Measurements from ENCODE around the gene ZNF148. TPM values are rescaled to one million over a fixed set of nuclear protein-coding genes. Genes with fewer than 3 reads are reported as not detected.
"Not testable (repeated sequence)": the region's sequence is repeated elsewhere in the genome, so short reads cannot be mapped to it uniquely, and the experiment has no call there.

ZNF148 gene
- 10 to 100 TPM in 1 of 4 donors, 1 to 10 TPM in 3; 4.6 to 24.0 (median 5.6) TPM for polyA plus RNA-seq
- long read RNA-seq, donor 1: 0 reads
- long read RNA-seq, donor 2, full-length matches to known transcripts: 2 of 2 reads
- long read RNA-seq, donor 2, partial matches to known transcripts: 0 of 2 reads
- long read RNA-seq, donor 2, other reads (novel, unspliced or antisense): 0 of 2 reads
- long read RNA-seq, donor 3, full-length matches to known transcripts: 2 of 2 reads
- long read RNA-seq, donor 3, partial matches to known transcripts: 0 of 2 reads
- long read RNA-seq, donor 3, other reads (novel, unspliced or antisense): 0 of 2 reads
- long read RNA-seq, donor 4: 0 reads
- long read RNA-seq, donor 5, full-length matches to known transcripts: 2 of 2 reads
- long read RNA-seq, donor 5, partial matches to known transcripts: 0 of 2 reads
- long read RNA-seq, donor 5, other reads (novel, unspliced or antisense): 0 of 2 reads
- long read RNA-seq, donor 6, full-length matches to known transcripts: 6 of 6 reads
- long read RNA-seq, donor 6, partial matches to known transcripts: 0 of 6 reads
- long read RNA-seq, donor 6, other reads (novel, unspliced or antisense): 0 of 6 reads
- long read RNA-seq, donor 7: 0 reads
- long read RNA-seq, donor 8, full-length matches to known transcripts: 1 of 1 reads
- long read RNA-seq, donor 8, partial matches to known transcripts: 0 of 1 reads
- long read RNA-seq, donor 8, other reads (novel, unspliced or antisense): 0 of 1 reads
- long read RNA-seq, donor 9, full-length matches to known transcripts: 1 of 1 reads
- long read RNA-seq, donor 9, partial matches to known transcripts: 0 of 1 reads
- long read RNA-seq, donor 9, other reads (novel, unspliced or antisense): 0 of 1 reads
- long read RNA-seq, donor 10, full-length matches to known transcripts: 6 of 6 reads
- long read RNA-seq, donor 10, partial matches to known transcripts: 0 of 6 reads
- long read RNA-seq, donor 10, other reads (novel, unspliced or antisense): 0 of 6 reads

- FAIRE-seq (no peak), DNase-seq (peak; percentile 89 to 97)
- 1% methylated on average over 26 to 69 of the region's 69 CpGs for WGBS, 3 donors
- Histone ChIP-seq H3K27me3 (ENCODE audit: control insufficient read depth in 3 of 3, insufficient read depth in 3 of 3, low read length in 3 of 3) (no peaks in the 10 kb centered on the region), H3K9me3 (ENCODE audit: control insufficient read depth in 2 of 2, insufficient read depth in 1 of 2, low read depth in 1 of 2, low read length in 1 of 2) (no peaks in the 10 kb centered on the region), H3K4me3 (ENCODE audit: low read depth in 1 of 3, low read length in 3 of 3) (peak within 1 kb of the TSS; percentile 94 to 98 (median 95)), H3K27ac (ENCODE audit: low read depth in 1 of 3, low read length in 2 of 3) (peak within 1 kb of the TSS; percentile 83 to 95 (median 93)), H3K36me3 (ENCODE audit: control insufficient read depth in 3 of 3, insufficient read depth in 2 of 3, low read depth in 1 of 3, low read length in 3 of 3) (peaks cover 0 to 7% (median 0%) of the 10 kb centered on the region in 3 donors), H3K4me1 (ENCODE audit: control insufficient read depth in 3 of 3, insufficient read depth in 2 of 3, low read depth in 1 of 3, low read length in 2 of 3) (peaks cover 0 to 33% (median 14%) of the 10 kb centered on the region in 3 donors)
Observed at GRCh38 chr3:125374996-125375941, at the start of gene ZNF148. Gene ZNF148, minus strand, starts transcription at chr3:125375325. Its CDS starts 61,685 bp downstream, at chr3:125313640.

GRCh38 chr3:125418306-125418705 lies 43.2 kb upstream of the ZNF148 start:
- H3K4me3 ChIP-seq (ENCODE audit: low read depth in 1 of 3, low read length in 3 of 3): no peak overlapping the region
- no peaks in the 10 kb centered on the region for H3K36me3 ChIP-seq (ENCODE audit: control insufficient read depth in 3 of 3, insufficient read depth in 2 of 3, low read depth in 1 of 3, low read length in 3 of 3)
- H3K9me3 ChIP-seq (ENCODE audit: control insufficient read depth in 2 of 2, insufficient read depth in 1 of 2, low read depth in 1 of 2, low read length in 1 of 2): peaks cover 0 to 14% of the 10 kb centered on the region in 2 donors
- no peak overlapping the region for H3K27ac ChIP-seq (ENCODE audit: low read depth in 1 of 3, low read length in 2 of 3)
- DNase-seq (no peak), FAIRE-seq (no peak)
- 86 to 94% (median 88%) methylated on average over 4 of the region's 4 CpGs for WGBS, 3 donors
- H3K27me3 ChIP-seq (ENCODE audit: control insufficient read depth in 3 of 3, insufficient read depth in 3 of 3, low read length in 3 of 3): no peaks in the 10 kb centered on the region
- no peaks in the 10 kb centered on the region for H3K4me1 ChIP-seq (ENCODE audit: control insufficient read depth in 3 of 3, insufficient read depth in 2 of 3, low read depth in 1 of 3, low read length in 2 of 3)

GRCh38 chr3:125416235-125416634 lies 41.1 kb upstream of the ZNF148 start:
- no peak overlapping the region for H3K27ac ChIP-seq (ENCODE audit: low read depth in 1 of 3, low read length in 2 of 3)
- DNase-seq (no peak), FAIRE-seq (no peak)
- H3K4me3 ChIP-seq (ENCODE audit: low read depth in 1 of 3, low read length in 3 of 3): no peak overlapping the region
- no peaks in the 10 kb centered on the region for H3K36me3 ChIP-seq (ENCODE audit: control insufficient read depth in 3 of 3, insufficient read depth in 2 of 3, low read depth in 1 of 3, low read length in 3 of 3)
- H3K9me3 ChIP-seq (ENCODE audit: control insufficient read depth in 2 of 2, insufficient read depth in 1 of 2, low read depth in 1 of 2, low read length in 1 of 2): peaks cover 0 to 12% of the 10 kb centered on the region in 2 donors
- H3K27me3 ChIP-seq (ENCODE audit: control insufficient read depth in 3 of 3, insufficient read depth in 3 of 3, low read length in 3 of 3): no peaks in the 10 kb centered on the region
- no peaks in the 10 kb centered on the region for H3K4me1 ChIP-seq (ENCODE audit: control insufficient read depth in 3 of 3, insufficient read depth in 2 of 3, low read depth in 1 of 3, low read length in 2 of 3)
- WGBS, 3 donors: 62 to 82% (median 65%) methylated on average over 3 of the region's 3 CpGs

- Histone ChIP-seq H3K36me3 (ENCODE audit: control insufficient read depth in 3 of 3, insufficient read depth in 2 of 3, low read depth in 1 of 3, low read length in 3 of 3) (no peaks in the 10 kb centered on the region), H3K27ac (ENCODE audit: low read depth in 1 of 3, low read length in 2 of 3) (no peak overlapping the region), H3K27me3 (ENCODE audit: control insufficient read depth in 3 of 3, insufficient read depth in 3 of 3, low read length in 3 of 3) (no peaks in the 10 kb centered on the region), H3K4me3 (ENCODE audit: low read depth in 1 of 3, low read length in 3 of 3) (no peak overlapping the region), H3K4me1 (ENCODE audit: control insufficient read depth in 3 of 3, insufficient read depth in 2 of 3, low read depth in 1 of 3, low read length in 2 of 3) (no peaks in the 10 kb centered on the region), H3K9me3 (ENCODE audit: control insufficient read depth in 2 of 2, insufficient read depth in 1 of 2, low read depth in 1 of 2, low read length in 1 of 2) (peaks cover 0 to 10% of the 10 kb centered on the region in 2 donors)
- 76 to 82% (median 77%) methylated on average over 8 of the region's 8 CpGs for WGBS, 3 donors
- FAIRE-seq (no peak), DNase-seq (no peak)
Observed at GRCh38 chr3:125414669-125415068, 39.5 kb upstream of the ZNF148 start.

- Histone ChIP-seq H3K4me1 (ENCODE audit: control insufficient read depth in 3 of 3, insufficient read depth in 2 of 3, low read depth in 1 of 3, low read length in 2 of 3) (no peaks in the 10 kb centered on the region), H3K27me3 (ENCODE audit: control insufficient read depth in 3 of 3, insufficient read depth in 3 of 3, low read length in 3 of 3) (no peaks in the 10 kb centered on the region), H3K36me3 (ENCODE audit: control insufficient read depth in 3 of 3, insufficient read depth in 2 of 3, low read depth in 1 of 3, low read length in 3 of 3) (no peaks in the 10 kb centered on the region), H3K9me3 (ENCODE audit: control insufficient read depth in 2 of 2, insufficient read depth in 1 of 2, low read depth in 1 of 2, low read length in 1 of 2) (no peaks in the 10 kb centered on the region), H3K27ac (ENCODE audit: low read depth in 1 of 3, low read length in 2 of 3) (no peak overlapping the region), H3K4me3 (ENCODE audit: low read depth in 1 of 3, low read length in 3 of 3) (no peak overlapping the region)
- no peak for DNase-seq
- FAIRE-seq: no peak
- 79 to 88% (median 79%) methylated on average over 6 of the region's 6 CpGs for WGBS, 3 donors
Observed at GRCh38 chr3:125410922-125411321, 35.8 kb upstream of the ZNF148 start.

GRCh38 chr3:125406070-125406469 lies 30.9 kb upstream of the ZNF148 start:
- no peaks in the 10 kb centered on the region for H3K27me3 ChIP-seq (ENCODE audit: control insufficient read depth in 3 of 3, insufficient read depth in 3 of 3, low read length in 3 of 3)
- H3K27ac ChIP-seq (ENCODE audit: low read depth in 1 of 3, low read length in 2 of 3): no peak overlapping the region
- H3K4me1 ChIP-seq (ENCODE audit: control insufficient read depth in 3 of 3, insufficient read depth in 2 of 3, low read depth in 1 of 3, low read length in 2 of 3): no peaks in the 10 kb centered on the region
- no peaks in the 10 kb centered on the region for H3K36me3 ChIP-seq (ENCODE audit: control insufficient read depth in 3 of 3, insufficient read depth in 2 of 3, low read depth in 1 of 3, low read length in 3 of 3)
- FAIRE-seq: no peak
- WGBS, 3 donors: 75 to 94% (median 83%) methylated on average over 2 of the region's 2 CpGs
- no peaks in the 10 kb centered on the region for H3K9me3 ChIP-seq (ENCODE audit: control insufficient read depth in 2 of 2, insufficient read depth in 1 of 2, low read depth in 1 of 2, low read length in 1 of 2)
- DNase-seq: no peak
- no peak overlapping the region for H3K4me3 ChIP-seq (ENCODE audit: low read depth in 1 of 3, low read length in 3 of 3)

GRCh38 chr3:125405515-125405914 lies 30.4 kb upstream of the ZNF148 start:
- not testable (repeated sequence) for H3K27me3 ChIP-seq (ENCODE audit: control insufficient read depth in 3 of 3, insufficient read depth in 3 of 3, low read length in 3 of 3); FAIRE-seq; H3K36me3 ChIP-seq (ENCODE audit: control insufficient read depth in 3 of 3, insufficient read depth in 2 of 3, low read depth in 1 of 3, low read length in 3 of 3); H3K4me3 ChIP-seq (ENCODE audit: low read depth in 1 of 3, low read length in 3 of 3); H3K27ac ChIP-seq (ENCODE audit: low read depth in 1 of 3, low read length in 2 of 3); DNase-seq; H3K4me1 ChIP-seq (ENCODE audit: control insufficient read depth in 3 of 3, insufficient read depth in 2 of 3, low read depth in 1 of 3, low read length in 2 of 3); H3K9me3 ChIP-seq (ENCODE audit: control insufficient read depth in 2 of 2, insufficient read depth in 1 of 2, low read depth in 1 of 2, low read length in 1 of 2)
- 89 to 94% (median 89%) methylated on average over 4 of the region's 4 CpGs for WGBS, 3 donors

Measured in small intestine (tissue), 16 donors.